HCT116 (cell line): ENCODE results near the gene SLFNL1.

Experiments used
- CTCF ChIP-seq, 3 experiments: fragments of 200-600 bp in 1 of 3; sonication (generic) in 1 of 3; IDR thresholded peaks in 2 of 3; conservative IDR thresholded peaks in 1 of 3; 2 replicates each; pipeline ENCODE4 v1.5.1; 2012 to 2017; ENCODE audit warnings: low read depth in 2 of 3, low read length in 2 of 3, antibody characterized with exemption in 1 of 3, borderline replicate concordance in 1 of 3, control low read depth in 1 of 3, mild to moderate bottlenecking in 1 of 3, mixed read lengths in 1 of 3, mixed run types in 1 of 3, moderate library complexity in 1 of 3; ENCODE audit not compliant: insufficient read depth in 1 of 3
- POLR2A ChIP-seq: IDR thresholded peaks from 2 replicates; pipeline ENCODE4 v1.7.0; 2011; ENCODE audit warnings: borderline replicate concordance; ENCODE audit not compliant: insufficient read depth, insufficient read length; ENCODE audit errors: extremely low read depth

- no peak for TF ChIP-seq CTCF (IDR thresholded peaks at IDR 0.05 in 2 of 3, conservative IDR thresholded peaks at IDR 0.05 in 1 of 3; ENCODE audit: borderline replicate concordance in 1 of 3, insufficient read depth in 1 of 3, low read depth in 2 of 3, low read length in 2 of 3)
- TF ChIP-seq POLR2A = no peak
Observed at GRCh38 chr1:40987439-40988276, 33.9 kb downstream of the SLFNL1 start.
